Anterior cingulate cortex (tissue), 58 donors: ENCODE data around the gene MARCO.
A peak's percentile ranks its signal among the peaks of the same experiment; 100 is the strongest.
"Not testable (repeated sequence)": the region's sequence is repeated elsewhere in the genome, so short reads cannot be mapped to it uniquely, and the experiment has no call there.

ENCODE experiments used
- DNase-seq, 58 donors: peaks; one replicate each; lab custom pipeline; 2025; lab: John Stamatoyannopoulos, UW

Gene MARCO

GRCh38 chr2:118994172-118994700 is 52.2 kb downstream of the MARCO start:
- no peak for DNase-seq

GRCh38 chr2:118994778-118995177 is 52.8 kb downstream of the MARCO start:
- no peak for DNase-seq

GRCh38 chr2:119003856-119004255 is 61.9 kb downstream of the MARCO start:
- not testable (repeated sequence) for DNase-seq

- no peak for DNase-seq
Observed at GRCh38 chr2:119004602-119005001, 62.6 kb downstream of the MARCO start.

- DNase-seq = no peak
Observed at GRCh38 chr2:119005051-119005450, 63.1 kb downstream of the MARCO start.

- DNase-seq = no peak
Observed at GRCh38 chr2:119005555-119005954, 63.6 kb downstream of the MARCO start.

- no peak for DNase-seq
Observed at GRCh38 chr2:119006441-119006840, 64.4 kb downstream of the MARCO start.

- DNase-seq = no peak
Observed at GRCh38 chr2:119008108-119008507, 66.1 kb downstream of the MARCO start.

GRCh38 chr2:119009110-119009509 is 67.1 kb downstream of the MARCO start:
- DNase-seq = no peak

- no peak for DNase-seq
Observed at GRCh38 chr2:119010336-119010735, 68.3 kb downstream of the MARCO start.

- DNase-seq = peak in 44 of 58 donors; percentile 3 to 64 (median 18)
Observed at GRCh38 chr2:119011162-119011909, 69.3 kb downstream of the MARCO start.

GRCh38 chr2:119011910-119012209 is 69.9 kb downstream of the MARCO start:
- DNase-seq = no peak

GRCh38 chr2:119012345-119013301 is 70.6 kb downstream of the MARCO start:
- no peak for DNase-seq

GRCh38 chr2:119013671-119014070 is 71.7 kb downstream of the MARCO start:
- DNase-seq = no peak

- DNase-seq = no peak
Observed at GRCh38 chr2:119015845-119016244, 73.9 kb downstream of the MARCO start.

GRCh38 chr2:119019521-119019920 is 77.5 kb downstream of the MARCO start:
- no peak for DNase-seq

GRCh38 chr2:119022678-119023077 is 80.7 kb downstream of the MARCO start:
- DNase-seq = no peak

GRCh38 chr2:119023534-119023933 is 81.5 kb downstream of the MARCO start:
- DNase-seq = no peak

- no peak for DNase-seq
Observed at GRCh38 chr2:119024152-119024551, 82.2 kb downstream of the MARCO start.

GRCh38 chr2:119024568-119024967 is 82.6 kb downstream of the MARCO start:
- DNase-seq = no peak

- no peak for DNase-seq
Observed at GRCh38 chr2:119025013-119025412, 83.0 kb downstream of the MARCO start.
